ENCODE results near the gene KRT85. TPM values are rescaled to one million over a fixed set of nuclear protein-coding genes. Genes with fewer than 3 reads are reported as not detected.

The KRT85 gene
- polyA plus RNA-seq, 1 donor (not counting 4 experiments of a cell fraction or from before 2014, with no cell fraction given): not detected

DNA sequence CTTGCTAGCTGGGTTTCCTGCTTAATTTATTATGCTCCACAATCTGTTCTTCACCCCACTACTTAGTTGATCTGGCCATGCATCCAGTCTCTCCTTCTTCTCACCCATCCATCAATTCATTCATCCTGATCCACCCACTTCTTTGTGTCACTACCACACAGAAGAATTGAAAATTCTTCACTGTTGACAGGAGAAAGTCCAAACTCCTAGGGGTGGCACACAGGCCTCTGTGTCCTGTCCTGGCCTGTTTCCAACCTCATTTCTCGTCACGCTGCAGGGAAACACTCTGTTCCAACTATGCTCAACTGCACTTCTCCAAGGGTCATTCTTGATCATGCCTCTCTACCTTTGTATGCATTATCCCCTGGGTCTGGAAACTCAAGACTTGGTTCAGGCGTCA lies 35.4 kb downstream of the KRT85 start:
- Histone ChIP-seq H3K4me2 (ENCODE audit: control insufficient read depth, extremely low read depth, insufficient read depth, low read depth, low read length) (no peak overlapping the region), H3K4me3 (ENCODE audit: control insufficient read depth in 2 of 3, extremely low read depth in 1 of 3, insufficient read depth in 2 of 3, low read depth in 1 of 3, low read length in 3 of 3) (no peak overlapping the region), H3K27ac (ENCODE audit: control insufficient read depth, insufficient read depth, low read length) (no peak overlapping the region), H4K20me1 (ENCODE audit: control insufficient read depth, extremely low read depth, insufficient read depth, low read length) (no peaks in the 10 kb centered on the region), H3K4me1 (ENCODE audit: control insufficient read depth, extremely low read depth, insufficient read depth, low read length) (peaks cover 13% of the 10 kb centered on the region), H3K36me3 (ENCODE audit: control insufficient read depth in 2 of 2, extremely low read depth in 1 of 2, insufficient read depth in 2 of 2, low read length in 2 of 2) (no peaks in the 10 kb centered on the region), H2AFZ (ENCODE audit: control insufficient read depth, low read length) (no peak overlapping the region), H3K27me3 (ENCODE audit: control insufficient read depth, extremely low read depth, insufficient read depth, low read length) (no peaks in the 10 kb centered on the region), H3K9ac (ENCODE audit: control insufficient read depth, extremely low read depth, insufficient read depth, low read length) (no peak overlapping the region), H3K79me2 (ENCODE audit: control insufficient read depth, insufficient read depth, low read length) (no peaks in the 10 kb centered on the region), H3K9me1 (ENCODE audit: control insufficient read depth, extremely low read depth, insufficient read depth, low read length) (no peaks in the 10 kb centered on the region), H3K9me3 (ENCODE audit: control insufficient read depth, low read depth, low read length) (no peaks in the 10 kb centered on the region)
- TF ChIP-seq EZH2 (IDR thresholded peaks at IDR 0.05; ENCODE audit: low read length): no peak
- TF ChIP-seq, protein P1, sequence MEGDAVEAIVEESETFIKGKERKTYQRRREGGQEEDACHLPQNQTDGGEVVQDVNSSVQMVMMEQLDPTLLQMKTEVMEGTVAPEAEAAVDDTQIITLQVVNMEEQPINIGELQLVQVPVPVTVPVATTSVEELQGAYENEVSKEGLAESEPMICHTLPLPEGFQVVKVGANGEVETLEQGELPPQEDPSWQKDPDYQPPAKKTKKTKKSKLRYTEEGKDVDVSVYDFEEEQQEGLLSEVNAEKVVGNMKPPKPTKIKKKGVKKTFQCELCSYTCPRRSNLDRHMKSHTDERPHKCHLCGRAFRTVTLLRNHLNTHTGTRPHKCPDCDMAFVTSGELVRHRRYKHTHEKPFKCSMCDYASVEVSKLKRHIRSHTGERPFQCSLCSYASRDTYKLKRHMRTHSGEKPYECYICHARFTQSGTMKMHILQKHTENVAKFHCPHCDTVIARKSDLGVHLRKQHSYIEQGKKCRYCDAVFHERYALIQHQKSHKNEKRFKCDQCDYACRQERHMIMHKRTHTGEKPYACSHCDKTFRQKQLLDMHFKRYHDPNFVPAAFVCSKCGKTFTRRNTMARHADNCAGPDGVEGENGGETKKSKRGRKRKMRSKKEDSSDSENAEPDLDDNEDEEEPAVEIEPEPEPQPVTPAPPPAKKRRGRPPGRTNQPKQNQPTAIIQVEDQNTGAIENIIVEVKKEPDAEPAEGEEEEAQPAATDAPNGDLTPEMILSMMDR (optimal IDR thresholded peaks at IDR 0.05 in 1 of 3, IDR thresholded peaks at IDR 0.05 in 1 of 3, conservative IDR thresholded peaks at IDR 0.05 in 1 of 3; ENCODE audit: extremely low read depth in 1 of 3, insufficient read depth in 2 of 3, low read length in 3 of 3): no peak
- DNase-seq (ENCODE audit: low read depth, low spot score): no peak
- no peak for FAIRE-seq
- dilution Hi-C loops (cut with MboI; ENCODE audit: extremely low pct_ligation_motif_present, low sequenced_read_pairs): no loop called here

DNA sequence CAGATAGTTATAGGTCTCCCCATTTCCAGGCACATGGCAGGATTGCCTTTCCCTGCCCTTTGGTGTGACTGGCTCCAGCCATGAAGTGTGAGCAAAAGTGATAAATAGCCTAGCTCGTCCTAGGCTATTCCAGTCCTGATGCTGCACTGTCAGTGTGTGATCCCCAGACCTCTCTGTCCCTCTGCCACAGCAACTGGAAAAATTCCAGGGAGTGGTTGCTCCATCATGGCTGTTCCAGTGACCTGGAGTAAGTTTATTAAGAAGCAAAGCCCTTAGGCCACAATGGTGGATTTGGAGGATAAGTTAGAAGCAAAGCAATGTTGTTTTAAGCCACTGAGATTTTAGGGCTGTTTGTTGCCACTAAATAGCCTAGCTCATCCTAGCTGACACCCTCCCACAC lies 36.2 kb downstream of the KRT85 start:
- Histone ChIP-seq H2AFZ (ENCODE audit: control insufficient read depth, low read length) (no peak overlapping the region), H3K4me1 (ENCODE audit: control insufficient read depth, extremely low read depth, insufficient read depth, low read length) (peaks cover 13% of the 10 kb centered on the region), H3K9ac (ENCODE audit: control insufficient read depth, extremely low read depth, insufficient read depth, low read length) (no peak overlapping the region), H3K9me3 (ENCODE audit: control insufficient read depth, low read depth, low read length) (no peaks in the 10 kb centered on the region), H3K79me2 (ENCODE audit: control insufficient read depth, insufficient read depth, low read length) (no peaks in the 10 kb centered on the region), H4K20me1 (ENCODE audit: control insufficient read depth, extremely low read depth, insufficient read depth, low read length) (no peaks in the 10 kb centered on the region), H3K27ac (ENCODE audit: control insufficient read depth, insufficient read depth, low read length) (no peak overlapping the region), H3K4me3 (ENCODE audit: control insufficient read depth in 2 of 3, extremely low read depth in 1 of 3, insufficient read depth in 2 of 3, low read depth in 1 of 3, low read length in 3 of 3) (no peak overlapping the region), H3K36me3 (ENCODE audit: control insufficient read depth in 2 of 2, extremely low read depth in 1 of 2, insufficient read depth in 2 of 2, low read length in 2 of 2) (no peaks in the 10 kb centered on the region), H3K27me3 (ENCODE audit: control insufficient read depth, extremely low read depth, insufficient read depth, low read length) (no peaks in the 10 kb centered on the region), H3K4me2 (ENCODE audit: control insufficient read depth, extremely low read depth, insufficient read depth, low read depth, low read length) (no peak overlapping the region), H3K9me1 (ENCODE audit: control insufficient read depth, extremely low read depth, insufficient read depth, low read length) (no peaks in the 10 kb centered on the region)
- no peak for TF ChIP-seq EZH2 (IDR thresholded peaks at IDR 0.05; ENCODE audit: low read length)
- TF ChIP-seq, protein P1 (optimal IDR thresholded peaks at IDR 0.05 in 1 of 3, IDR thresholded peaks at IDR 0.05 in 1 of 3, conservative IDR thresholded peaks at IDR 0.05 in 1 of 3; ENCODE audit: extremely low read depth in 1 of 3, insufficient read depth in 2 of 3, low read length in 3 of 3): no peak
- DNase-seq (ENCODE audit: low read depth, low spot score): no peak
- no peak for FAIRE-seq
- dilution Hi-C loops (cut with MboI; ENCODE audit: extremely low pct_ligation_motif_present, low sequenced_read_pairs): no loop called here

Data from keratinocyte (primary cell).